ENCODE measurements around the gene NCOA3.

Gene NCOA3

DNA sequence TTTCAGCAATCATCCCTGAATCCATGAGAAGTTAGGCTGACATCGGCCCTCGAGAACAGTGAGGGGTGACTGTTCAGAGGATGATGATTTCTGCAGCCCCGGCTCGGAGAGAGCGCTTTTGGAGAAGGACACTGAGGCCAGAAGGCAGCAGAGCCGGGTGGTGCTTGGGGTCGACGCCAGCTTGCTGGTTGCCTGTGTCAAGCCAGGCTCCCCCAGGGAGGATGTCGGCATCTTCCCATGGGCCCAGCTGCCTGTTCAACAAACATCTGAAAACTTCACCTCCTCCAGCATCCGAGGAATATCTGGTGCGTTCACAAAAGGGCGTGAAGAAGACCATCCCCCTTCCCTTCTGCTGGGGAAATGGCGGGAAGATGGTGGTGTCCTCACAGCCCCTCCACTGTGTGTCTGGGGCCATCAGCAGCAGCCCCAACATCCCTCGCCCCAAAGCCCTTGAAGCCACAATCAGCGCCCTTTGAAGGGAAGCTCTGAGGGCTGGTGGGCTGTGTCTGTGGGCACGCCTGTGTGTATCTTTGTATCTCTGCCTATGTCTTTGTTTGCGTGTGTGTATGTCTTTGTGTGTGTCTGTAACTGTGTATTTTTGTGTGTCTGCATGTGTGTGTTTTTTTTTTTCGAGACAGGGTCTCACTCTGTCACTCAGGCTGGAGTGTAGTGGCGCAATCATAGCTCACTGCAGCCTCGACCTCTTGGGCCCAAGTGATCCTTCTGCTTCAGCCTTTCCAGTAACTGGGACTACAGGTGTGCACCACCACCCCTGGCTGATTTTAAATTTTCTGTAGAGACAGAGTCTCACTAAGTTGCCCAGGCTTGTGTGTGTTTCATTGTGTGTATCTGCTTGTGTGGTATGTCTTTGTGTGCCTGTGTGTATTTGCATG is 185.7 kb downstream of the NCOA3 start:
- Histone ChIP-seq H2AFZ (ENCODE audit: low read length) (no peak overlapping the region), H4K20me1 (ENCODE audit: insufficient read depth, low read length, poor library complexity, severe bottlenecking) (no peaks in the 10 kb centered on the region), H3K4me1 (ENCODE audit: insufficient read depth, low read length, poor library complexity, severe bottlenecking) (no peaks in the 10 kb centered on the region), H3K79me2 (ENCODE audit: insufficient read depth, low read length) (no peaks in the 10 kb centered on the region), H3K9me2 (replicated peaks; ENCODE audit: low read depth, low read length) (no peaks in the 10 kb centered on the region), H3K27me3 (ENCODE audit: insufficient read depth, low read length, poor library complexity, severe bottlenecking) (no peaks in the 10 kb centered on the region), H3K9me3 (ENCODE audit: insufficient read depth, low read depth, low read length) (peaks cover 14% of the 10 kb centered on the region), H3K4me2 (ENCODE audit: low read depth, low read length, poor library complexity, severe bottlenecking) (no peak overlapping the region), H3F3A (ENCODE audit: low read depth) (no peaks in the 10 kb centered on the region), H3K4me3 (ENCODE audit: low read length, poor library complexity, severe bottlenecking) (no peak overlapping the region), H3K9ac (ENCODE audit: low read depth, low read length, poor library complexity, severe bottlenecking) (no peak overlapping the region), H3K36me3 (ENCODE audit: insufficient read depth, low read length) (no peaks in the 10 kb centered on the region)
- TF ChIP-seq EZH2phosphoT487 (IDR thresholded peaks at IDR 0.05; ENCODE audit: borderline replicate concordance) = no peak
- TF ChIP-seq, protein P1, sequence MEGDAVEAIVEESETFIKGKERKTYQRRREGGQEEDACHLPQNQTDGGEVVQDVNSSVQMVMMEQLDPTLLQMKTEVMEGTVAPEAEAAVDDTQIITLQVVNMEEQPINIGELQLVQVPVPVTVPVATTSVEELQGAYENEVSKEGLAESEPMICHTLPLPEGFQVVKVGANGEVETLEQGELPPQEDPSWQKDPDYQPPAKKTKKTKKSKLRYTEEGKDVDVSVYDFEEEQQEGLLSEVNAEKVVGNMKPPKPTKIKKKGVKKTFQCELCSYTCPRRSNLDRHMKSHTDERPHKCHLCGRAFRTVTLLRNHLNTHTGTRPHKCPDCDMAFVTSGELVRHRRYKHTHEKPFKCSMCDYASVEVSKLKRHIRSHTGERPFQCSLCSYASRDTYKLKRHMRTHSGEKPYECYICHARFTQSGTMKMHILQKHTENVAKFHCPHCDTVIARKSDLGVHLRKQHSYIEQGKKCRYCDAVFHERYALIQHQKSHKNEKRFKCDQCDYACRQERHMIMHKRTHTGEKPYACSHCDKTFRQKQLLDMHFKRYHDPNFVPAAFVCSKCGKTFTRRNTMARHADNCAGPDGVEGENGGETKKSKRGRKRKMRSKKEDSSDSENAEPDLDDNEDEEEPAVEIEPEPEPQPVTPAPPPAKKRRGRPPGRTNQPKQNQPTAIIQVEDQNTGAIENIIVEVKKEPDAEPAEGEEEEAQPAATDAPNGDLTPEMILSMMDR (conservative IDR thresholded peaks at IDR 0.05; ENCODE audit: low read length) = no peak

DNA sequence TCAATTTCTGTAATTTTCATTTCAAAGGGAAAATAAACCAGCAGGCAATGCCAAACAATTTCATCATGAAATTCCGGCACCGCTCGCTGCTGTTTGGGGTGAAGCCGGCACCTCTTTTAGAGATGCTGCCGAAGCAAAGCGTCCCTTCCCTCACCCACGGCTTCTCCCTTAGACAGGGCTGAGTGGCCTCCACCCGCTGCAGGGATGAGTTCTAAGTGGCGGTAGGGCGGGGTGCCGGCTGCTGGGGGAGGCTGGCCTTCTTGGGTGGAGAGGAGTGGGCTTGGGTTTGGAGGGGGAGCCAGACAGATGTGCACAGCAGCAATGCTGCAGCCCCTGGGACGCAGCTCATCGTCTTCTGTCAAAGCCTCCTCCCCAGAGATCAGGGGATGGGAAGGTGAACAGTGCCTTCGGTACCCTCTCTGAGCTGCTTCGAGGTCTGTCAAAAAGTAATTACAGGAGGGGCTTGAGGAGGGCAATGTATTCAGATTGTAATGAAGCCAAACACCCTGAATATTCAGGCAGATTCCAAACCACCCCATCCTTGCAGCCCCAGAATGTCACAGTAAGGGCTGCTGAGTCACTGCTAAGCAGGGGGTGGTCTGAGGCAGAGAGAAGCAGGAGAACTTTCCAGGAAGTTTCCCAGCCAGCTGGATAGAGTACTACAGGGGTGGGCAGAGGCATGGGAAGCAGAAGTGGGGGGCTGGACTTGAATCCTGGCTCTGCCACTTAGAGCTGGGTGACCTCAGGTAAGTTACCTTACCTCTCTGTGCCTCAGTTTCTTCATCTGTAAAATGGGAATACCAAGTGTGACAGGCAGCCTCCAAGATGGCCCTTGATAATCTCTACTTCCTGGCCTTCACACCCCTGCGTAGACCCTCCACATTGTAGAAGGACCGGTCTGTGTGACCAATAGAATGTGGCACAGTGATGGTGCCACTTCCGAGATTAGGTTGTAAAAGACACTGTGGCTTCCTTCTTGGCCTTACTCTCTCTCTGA is 187.0 kb downstream of the NCOA3 start:
- Histone ChIP-seq H4K20me1 (ENCODE audit: insufficient read depth, low read length, poor library complexity, severe bottlenecking) (no peaks in the 10 kb centered on the region), H3K36me3 (ENCODE audit: insufficient read depth, low read length) (no peaks in the 10 kb centered on the region), H3K4me1 (ENCODE audit: insufficient read depth, low read length, poor library complexity, severe bottlenecking) (no peaks in the 10 kb centered on the region), H3K79me2 (ENCODE audit: insufficient read depth, low read length) (no peaks in the 10 kb centered on the region), H3K4me3 (ENCODE audit: low read length, poor library complexity, severe bottlenecking) (no peak overlapping the region), H2AFZ (ENCODE audit: low read length) (no peak overlapping the region), H3F3A (ENCODE audit: low read depth) (no peaks in the 10 kb centered on the region), H3K9me2 (replicated peaks; ENCODE audit: low read depth, low read length) (no peaks in the 10 kb centered on the region), H3K9ac (ENCODE audit: low read depth, low read length, poor library complexity, severe bottlenecking) (no peak overlapping the region), H3K9me3 (ENCODE audit: insufficient read depth, low read depth, low read length) (peaks cover 18% of the 10 kb centered on the region), H3K4me2 (ENCODE audit: low read depth, low read length, poor library complexity, severe bottlenecking) (no peak overlapping the region), H3K27me3 (ENCODE audit: insufficient read depth, low read length, poor library complexity, severe bottlenecking) (no peaks in the 10 kb centered on the region)
- TF ChIP-seq, protein P1 (conservative IDR thresholded peaks at IDR 0.05; ENCODE audit: low read length) = no peak

DNA sequence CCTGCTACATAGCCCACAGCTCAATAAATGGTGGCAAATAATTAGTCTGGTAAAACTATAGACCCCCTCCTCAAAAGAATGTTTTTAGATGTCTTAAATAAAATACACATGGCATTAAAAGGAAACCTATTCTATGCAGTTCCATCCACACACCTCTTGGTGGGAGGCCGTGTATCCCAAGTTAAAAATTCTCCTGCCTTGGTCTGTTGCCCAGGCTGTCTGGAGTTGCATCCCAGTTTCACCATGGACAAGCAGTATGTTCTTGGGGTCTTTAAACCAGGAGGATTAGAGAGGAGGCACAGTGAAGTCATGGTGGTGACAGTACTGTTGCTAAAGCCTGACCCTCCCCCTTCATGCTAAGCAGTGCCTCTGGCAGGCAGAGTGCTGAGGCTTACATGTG is 188.0 kb downstream of the NCOA3 start:
- TF ChIP-seq, protein P1 (conservative IDR thresholded peaks at IDR 0.05; ENCODE audit: low read length) = no peak
- no peak for TF ChIP-seq EZH2phosphoT487 (IDR thresholded peaks at IDR 0.05; ENCODE audit: borderline replicate concordance)
- no peaks in the 10 kb centered on the region for H3K9me2 ChIP-seq (replicated peaks; ENCODE audit: low read depth, low read length)
- no peak overlapping the region for H3K4me2 ChIP-seq (ENCODE audit: low read depth, low read length, poor library complexity, severe bottlenecking)
- H3K4me3 ChIP-seq (ENCODE audit: low read length, poor library complexity, severe bottlenecking) = no peak overlapping the region
- H3F3A ChIP-seq (ENCODE audit: low read depth) = no peaks in the 10 kb centered on the region
- H3K9me3 ChIP-seq (ENCODE audit: insufficient read depth, low read depth, low read length) = peaks cover 18% of the 10 kb centered on the region
- H3K36me3 ChIP-seq (ENCODE audit: insufficient read depth, low read length) = no peaks in the 10 kb centered on the region
- no peaks in the 10 kb centered on the region for H3K79me2 ChIP-seq (ENCODE audit: insufficient read depth, low read length)
- H3K27me3 ChIP-seq (ENCODE audit: insufficient read depth, low read length, poor library complexity, severe bottlenecking) = no peaks in the 10 kb centered on the region
- no peak overlapping the region for H2AFZ ChIP-seq (ENCODE audit: low read length)
- H4K20me1 ChIP-seq (ENCODE audit: insufficient read depth, low read length, poor library complexity, severe bottlenecking) = no peaks in the 10 kb centered on the region
- H3K4me1 ChIP-seq (ENCODE audit: insufficient read depth, low read length, poor library complexity, severe bottlenecking) = no peaks in the 10 kb centered on the region
- no peak overlapping the region for H3K9ac ChIP-seq (ENCODE audit: low read depth, low read length, poor library complexity, severe bottlenecking)
